ENCODE measurements around the gene SMARCAL1. TPM values are rescaled to one million over a fixed set of nuclear protein-coding genes. Genes with fewer than 3 reads are reported as not detected.

SMARCAL1 gene
- total RNA-seq, 1 donor: 21.7 TPM

DNA sequence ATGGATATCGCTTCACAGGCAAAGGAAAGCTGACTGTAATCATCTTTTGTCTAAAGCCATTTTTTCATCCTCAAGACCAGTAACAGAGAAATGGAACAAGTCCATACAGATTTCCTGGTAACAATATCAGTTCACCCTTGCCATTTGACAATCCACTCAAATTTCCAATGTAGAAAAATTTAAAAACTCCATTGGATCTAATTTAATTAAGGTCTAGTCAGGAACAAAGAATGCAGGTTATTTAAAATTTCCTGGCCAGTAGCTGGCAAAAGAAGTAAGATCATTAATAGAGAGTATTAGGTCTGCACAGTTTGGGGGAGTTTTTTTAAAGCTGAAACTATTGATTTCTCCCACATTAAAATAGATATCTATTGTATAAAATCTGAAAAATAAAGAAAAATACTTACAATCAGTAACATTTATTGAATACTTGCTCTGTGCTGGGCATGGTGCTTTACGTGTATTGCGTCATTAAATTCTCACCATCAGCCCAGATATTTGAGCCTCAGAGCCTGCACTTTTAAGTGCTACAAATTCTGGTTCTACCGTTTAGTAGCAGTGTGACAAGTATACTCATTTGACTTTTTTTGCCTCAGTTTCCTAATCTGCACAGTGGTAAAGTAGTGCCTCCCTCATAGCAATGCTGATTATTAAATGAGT lies 41.8 kb downstream of the SMARCAL1 start:
- no peak overlapping the region for H3K27ac ChIP-seq (ENCODE audit: low read depth, low read length)
- H3K4me1 ChIP-seq (ENCODE audit: insufficient read depth, low read length): no peaks in the 10 kb centered on the region
- TF ChIP-seq, protein P1, sequence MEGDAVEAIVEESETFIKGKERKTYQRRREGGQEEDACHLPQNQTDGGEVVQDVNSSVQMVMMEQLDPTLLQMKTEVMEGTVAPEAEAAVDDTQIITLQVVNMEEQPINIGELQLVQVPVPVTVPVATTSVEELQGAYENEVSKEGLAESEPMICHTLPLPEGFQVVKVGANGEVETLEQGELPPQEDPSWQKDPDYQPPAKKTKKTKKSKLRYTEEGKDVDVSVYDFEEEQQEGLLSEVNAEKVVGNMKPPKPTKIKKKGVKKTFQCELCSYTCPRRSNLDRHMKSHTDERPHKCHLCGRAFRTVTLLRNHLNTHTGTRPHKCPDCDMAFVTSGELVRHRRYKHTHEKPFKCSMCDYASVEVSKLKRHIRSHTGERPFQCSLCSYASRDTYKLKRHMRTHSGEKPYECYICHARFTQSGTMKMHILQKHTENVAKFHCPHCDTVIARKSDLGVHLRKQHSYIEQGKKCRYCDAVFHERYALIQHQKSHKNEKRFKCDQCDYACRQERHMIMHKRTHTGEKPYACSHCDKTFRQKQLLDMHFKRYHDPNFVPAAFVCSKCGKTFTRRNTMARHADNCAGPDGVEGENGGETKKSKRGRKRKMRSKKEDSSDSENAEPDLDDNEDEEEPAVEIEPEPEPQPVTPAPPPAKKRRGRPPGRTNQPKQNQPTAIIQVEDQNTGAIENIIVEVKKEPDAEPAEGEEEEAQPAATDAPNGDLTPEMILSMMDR (IDR thresholded peaks at IDR 0.05; ENCODE audit: extremely low read depth, low read depth, low read length): no peak
- no peaks in the 10 kb centered on the region for H4K20me1 ChIP-seq (ENCODE audit: insufficient read depth, low read length)
- no peaks in the 10 kb centered on the region for H3K9me3 ChIP-seq (ENCODE audit: low read depth, low read length)
- H3K79me2 ChIP-seq (ENCODE audit: insufficient read depth, low read length): no peaks in the 10 kb centered on the region
- no peak overlapping the region for H2AFZ ChIP-seq (ENCODE audit: low read length)
- no peak for DNase-seq (ENCODE audit: insufficient read length, low spot score, missing footprints)
- H3K4me3 ChIP-seq (ENCODE audit: insufficient read depth, low read length): no peak overlapping the region
- peaks cover 27% of the 10 kb centered on the region for H3K36me3 ChIP-seq (ENCODE audit: insufficient read depth, low read length)
- H3K27me3 ChIP-seq (ENCODE audit: insufficient read depth, low read length): no peaks in the 10 kb centered on the region
- no peak overlapping the region for H3K4me2 ChIP-seq (ENCODE audit: insufficient read depth, low read length)

DNA sequence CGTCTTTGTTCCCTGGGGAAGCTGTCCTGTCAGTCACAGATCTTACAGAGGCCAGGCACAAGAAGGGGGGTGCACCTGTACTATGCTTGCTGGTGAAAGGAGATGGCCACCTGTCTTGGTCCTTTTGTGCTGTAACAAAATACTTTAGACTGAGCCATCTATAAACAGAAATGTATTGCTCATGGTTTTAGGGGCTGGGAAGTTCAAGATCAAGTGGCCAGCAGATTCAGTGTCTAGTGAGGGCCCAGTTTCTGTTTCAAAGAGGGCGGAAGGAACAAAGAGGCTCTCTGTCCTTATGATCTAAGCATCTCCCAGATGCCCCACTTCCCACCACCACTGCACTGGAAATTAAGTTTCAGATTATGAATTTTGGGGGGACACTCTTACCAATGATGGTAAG lies 50.9 kb downstream of the SMARCAL1 start:
- H3K9me3 ChIP-seq (ENCODE audit: low read depth, low read length): no peaks in the 10 kb centered on the region

DNA sequence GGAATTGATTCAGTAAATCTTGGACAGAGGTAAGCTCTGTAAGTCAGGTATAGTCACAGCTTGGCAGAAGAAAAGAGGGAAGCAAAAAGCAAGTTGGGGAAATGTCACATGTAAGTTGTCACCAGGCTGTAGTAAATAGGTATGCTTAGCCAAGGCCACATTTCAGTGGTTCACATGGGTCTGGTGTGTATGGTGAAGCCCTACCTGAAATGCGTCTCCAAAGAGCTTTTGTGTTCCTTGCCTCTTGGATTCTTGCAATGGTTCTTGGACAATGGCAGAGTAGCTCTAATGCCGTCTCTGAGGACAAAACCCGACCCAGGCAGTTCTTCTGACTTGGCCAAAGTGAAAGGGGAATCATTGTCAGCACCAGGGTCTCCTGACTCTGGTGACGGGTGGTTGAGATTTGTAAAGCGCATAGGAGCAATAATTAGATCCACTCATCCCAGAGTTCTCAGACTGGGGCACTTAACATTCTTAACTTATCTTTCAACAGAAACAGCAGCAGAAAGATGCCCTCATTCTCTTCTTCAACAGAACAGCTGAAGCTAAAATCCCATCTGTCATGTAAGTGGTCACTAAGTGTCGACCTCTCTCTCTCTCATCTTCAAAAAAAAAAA lies 51.9 kb downstream of the SMARCAL1 start:
- Histone ChIP-seq H3K36me3 (ENCODE audit: insufficient read depth, low read length) (peaks cover 14% of the 10 kb centered on the region), H3K4me2 (ENCODE audit: insufficient read depth, low read length) (no peak overlapping the region), H2AFZ (ENCODE audit: low read length) (no peak overlapping the region), H4K20me1 (ENCODE audit: insufficient read depth, low read length) (no peaks in the 10 kb centered on the region), H3K4me3 (ENCODE audit: insufficient read depth, low read length) (no peak overlapping the region), H3K27me3 (ENCODE audit: insufficient read depth, low read length) (no peaks in the 10 kb centered on the region), H3K79me2 (ENCODE audit: insufficient read depth, low read length) (no peaks in the 10 kb centered on the region), H3K9me3 (ENCODE audit: low read depth, low read length) (no peaks in the 10 kb centered on the region), H3K27ac (ENCODE audit: low read depth, low read length) (no peak overlapping the region), H3K4me1 (ENCODE audit: insufficient read depth, low read length) (no peaks in the 10 kb centered on the region)
- TF ChIP-seq, protein P1 (IDR thresholded peaks at IDR 0.05; ENCODE audit: extremely low read depth, low read depth, low read length): no peak
- no peak for DNase-seq (ENCODE audit: insufficient read length, low spot score, missing footprints)

More for the DNA sequence above, 50.9 kb downstream of the SMARCAL1 start:
- TF ChIP-seq, protein P1 (IDR thresholded peaks at IDR 0.05; ENCODE audit: extremely low read depth, low read depth, low read length): no peak
- Histone ChIP-seq H3K36me3 (ENCODE audit: insufficient read depth, low read length) (peaks cover 14% of the 10 kb centered on the region), H3K4me3 (ENCODE audit: insufficient read depth, low read length) (no peak overlapping the region), H3K27me3 (ENCODE audit: insufficient read depth, low read length) (no peaks in the 10 kb centered on the region), H2AFZ (ENCODE audit: low read length) (no peak overlapping the region), H3K79me2 (ENCODE audit: insufficient read depth, low read length) (no peaks in the 10 kb centered on the region), H3K27ac (ENCODE audit: low read depth, low read length) (no peak overlapping the region), H3K4me1 (ENCODE audit: insufficient read depth, low read length) (no peaks in the 10 kb centered on the region), H3K4me2 (ENCODE audit: insufficient read depth, low read length) (no peak overlapping the region), H4K20me1 (ENCODE audit: insufficient read depth, low read length) (no peaks in the 10 kb centered on the region)
- DNase-seq (ENCODE audit: insufficient read length, low spot score, missing footprints): no peak

DNA sequence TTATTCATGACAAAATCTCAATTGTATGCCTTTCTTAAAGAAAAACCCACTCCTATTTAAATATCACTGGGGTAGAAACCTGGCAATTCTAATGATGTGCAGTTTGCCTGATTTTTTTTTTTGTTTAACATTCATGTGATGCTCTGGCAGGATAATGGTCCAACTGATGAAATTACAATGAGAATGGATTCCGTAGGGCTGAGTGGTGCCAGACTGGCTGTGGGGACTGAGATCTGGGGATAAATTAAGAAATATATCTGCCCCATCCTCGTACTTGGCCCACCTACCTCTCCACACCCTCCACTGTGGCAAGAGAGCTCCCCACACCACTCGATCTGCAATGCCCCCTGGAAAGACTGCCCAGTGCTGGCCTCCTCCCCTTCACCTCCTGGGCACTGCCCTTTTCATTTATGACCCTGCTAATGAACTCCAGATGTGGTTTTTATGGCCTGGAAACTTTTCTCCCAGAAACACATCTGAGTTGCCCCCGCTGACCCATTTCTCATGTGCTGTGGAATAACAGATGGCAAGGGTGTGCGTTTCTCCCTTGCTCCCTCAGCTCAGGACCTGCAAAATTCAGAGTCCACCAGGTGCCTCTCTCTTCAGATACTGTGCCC lies 53.4 kb downstream of the SMARCAL1 start:
- Histone ChIP-seq H3K4me2 (ENCODE audit: insufficient read depth, low read length) (no peak overlapping the region), H3K79me2 (ENCODE audit: insufficient read depth, low read length) (no peaks in the 10 kb centered on the region), H3K27ac (ENCODE audit: low read depth, low read length) (no peak overlapping the region), H3K4me3 (ENCODE audit: insufficient read depth, low read length) (no peak overlapping the region), H3K27me3 (ENCODE audit: insufficient read depth, low read length) (no peaks in the 10 kb centered on the region), H4K20me1 (ENCODE audit: insufficient read depth, low read length) (no peaks in the 10 kb centered on the region), H3K9me3 (ENCODE audit: low read depth, low read length) (no peaks in the 10 kb centered on the region), H2AFZ (ENCODE audit: low read length) (no peak overlapping the region), H3K4me1 (ENCODE audit: insufficient read depth, low read length) (no peaks in the 10 kb centered on the region), H3K36me3 (ENCODE audit: insufficient read depth, low read length) (peaks cover 17% of the 10 kb centered on the region)
- no peak for DNase-seq (ENCODE audit: insufficient read length, low spot score, missing footprints)
- TF ChIP-seq, protein P1 (IDR thresholded peaks at IDR 0.05; ENCODE audit: extremely low read depth, low read depth, low read length): no peak
